Dedifferentiated amniotic fluid mesenchymal stem cell (primary cell): ENCODE measurements around the gene KRT33A.

Experiments
- DNase-seq: peaks from one replicate; pipeline ENCODE4 v3.0.0-alpha.2; 2016; ENCODE audit errors: extremely low spot score

The KRT33A gene

DNA sequence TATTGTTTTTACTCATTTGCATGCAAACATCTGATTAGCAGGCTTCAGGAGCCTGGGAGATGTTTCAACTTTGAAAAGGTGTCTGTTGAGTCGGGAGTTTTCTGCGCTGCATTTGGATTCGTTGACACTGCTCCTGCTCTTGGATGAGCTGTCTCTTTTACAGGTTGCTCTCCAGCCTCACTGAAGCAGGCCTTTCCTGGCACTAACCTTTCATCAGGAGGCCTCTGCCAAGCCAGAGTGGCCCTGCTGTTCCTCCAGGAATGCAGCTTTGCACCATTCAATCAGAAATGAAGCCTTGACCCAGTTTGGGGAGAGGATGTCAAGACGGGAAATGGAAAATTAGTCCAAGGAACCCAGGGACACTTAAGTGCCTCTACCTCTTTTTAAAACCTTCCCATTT lies 47.6 kb downstream of the KRT33A start:
- no peak for DNase-seq

DNA sequence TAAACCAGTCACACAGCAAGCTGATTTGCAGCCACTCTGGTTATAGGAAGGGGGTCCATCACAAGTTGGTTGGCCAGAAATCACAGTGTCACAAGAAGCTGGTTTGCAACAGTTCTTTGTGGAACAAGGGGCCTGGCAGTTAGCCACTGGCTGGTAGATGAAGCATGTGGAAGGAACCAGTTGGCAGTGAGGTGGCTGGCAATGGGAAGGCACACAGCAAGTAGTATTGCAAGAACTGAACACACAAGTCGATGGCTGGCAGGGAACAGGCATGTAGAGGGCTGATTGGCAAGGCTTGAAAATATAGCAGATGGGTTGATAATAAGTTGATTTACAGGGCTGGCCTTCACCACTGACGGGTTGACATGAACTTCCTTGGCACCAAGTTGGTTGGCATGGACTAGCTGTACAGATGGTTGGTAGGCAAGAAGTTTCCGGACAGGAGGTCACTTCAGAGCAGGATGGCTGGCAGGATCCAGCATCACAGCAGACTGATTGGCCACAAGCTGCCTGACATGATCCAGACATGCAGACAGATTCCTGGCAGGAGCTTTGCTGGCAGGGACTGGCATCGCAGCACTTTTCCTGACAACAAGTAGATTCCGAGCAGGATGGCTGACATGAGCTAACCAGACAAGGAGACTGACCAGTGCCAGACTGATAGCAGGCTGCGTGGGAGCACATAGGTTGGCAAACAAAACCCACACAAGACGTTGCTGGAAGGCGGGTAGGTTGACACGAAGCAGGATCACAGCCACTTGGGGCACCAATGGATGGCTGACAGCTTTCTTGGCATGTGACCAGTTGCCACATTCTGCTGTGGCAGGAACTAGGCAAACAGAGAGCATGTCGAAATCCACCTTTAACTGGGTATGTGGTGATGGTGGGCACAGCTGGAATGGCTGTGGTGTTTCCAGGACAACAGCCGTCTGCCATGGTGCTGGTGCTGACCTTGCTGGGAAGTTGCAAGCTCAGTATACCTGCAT lies 48.4 kb downstream of the KRT33A start, which contains the start of gene KRTAP29-1:
KRTAP29-1 (minus strand) TSS at position 936 of the 986 bp plus-strand sequence; CDS start at position 936, 0 bp downstream.
- no peak for DNase-seq

DNA sequence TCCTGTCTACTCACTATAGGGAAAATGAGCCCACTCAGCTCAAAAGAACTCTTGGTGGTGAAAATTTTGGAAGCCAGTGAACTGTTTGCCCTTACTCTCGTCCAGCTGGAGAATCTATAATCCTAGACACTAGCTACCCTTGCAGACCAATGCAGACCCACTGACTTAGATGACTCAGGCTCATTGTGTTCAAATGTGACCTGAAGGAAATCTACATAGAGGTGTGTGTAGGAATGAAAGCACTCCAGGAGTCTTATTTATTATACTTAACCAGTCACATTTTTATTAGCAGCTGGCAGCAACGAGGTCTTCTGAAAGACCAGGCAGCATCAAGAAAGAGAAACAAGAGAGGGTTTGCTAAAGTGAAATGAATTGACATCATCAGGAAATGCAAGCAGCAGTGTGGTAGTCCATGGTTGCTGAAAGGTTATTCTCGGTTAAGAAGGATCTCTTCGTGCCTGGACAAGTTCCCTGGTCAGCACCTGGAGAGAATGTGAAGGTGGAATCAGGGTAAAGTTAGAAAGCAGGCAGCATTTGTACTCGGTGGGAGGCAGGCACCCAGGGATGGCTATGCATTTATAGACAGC lies 49.3 kb downstream of the KRT33A start:
- no peak for DNase-seq

GRCh38 chr17:41298458-41299135 lies 52.0 kb downstream of the KRT33A start:
- no peak for DNase-seq

- DNase-seq: no peak
These were observed 53.8 kb downstream of the KRT33A start for GRCh38 chr17:41296846-41297245.
